Lower leg skin (tissue), 4 donors: ENCODE data around the gene GRM8. TPM values are rescaled to one million over a fixed set of nuclear protein-coding genes. Genes with fewer than 3 reads are reported as not detected.

ENCODE experiments used
- DNase-seq, 2 donors: peaks; one replicate each; pipeline ENCODE4 v3.0.0-alpha.2; 2019; ENCODE audit warnings: low spot score in 2 of 2
- H3K4me3 ChIP-seq: fragments of 200-600 bp; sonication (generic); 2 replicates; pipeline ENCODE4 v1.5.1; 2017; ENCODE audit warnings: mild to moderate bottlenecking, low read depth; ENCODE audit not compliant: poor library complexity, severe bottlenecking
- POLR2A ChIP-seq, 2 donors: fragments of 450-650 bp; IDR thresholded peaks; one replicate each; pipeline ENCODE4 v1.6.1; 2016 to 2017; ENCODE audit warnings: antibody characterized with exemption in 2 of 2, mild to moderate bottlenecking in 1 of 2, moderate library complexity in 1 of 2
- WGBS, 2 donors: methylation state at CpG; one replicate each; pipeline ENCODE4 v1.1.5; 2018; 5-methylcytosine and 5-hydroxymethylcytosine counted together
- intact Hi-C: fragments of 100-400 bp; cut with DNase I; formaldehyde crosslinking; loops from one replicate; pipeline ENCODE4 v1.15.0; 2023; ENCODE audit warnings: low total_unique reads
- total RNA-seq, 4 donors: library from RNA; depleted of rRNA; stranded (reverse); fragments of >200 nt; gene quantifications; one replicate each; pipeline ENCODE4 v1.1.0, GENCODE V29; 2016
- TF ChIP-seq, protein P1 (sequence below), 3 donors: fragments of 450-650 bp; IDR thresholded peaks; one replicate each; pipeline ENCODE4 v1.5.1; 2016; ENCODE audit warnings: antibody characterized with exemption in 3 of 3, mild to moderate bottlenecking in 3 of 3, moderate library complexity in 2 of 3

Gene GRM8
- total RNA-seq, 4 donors from 2014 or later = 0.45 TPM; not detected in 3

- WGBS, 2 donors = 45 to 68% methylated on average over 3 of the region's 3 CpGs
- intact Hi-C loops = no loop called here
- no peak for TF ChIP-seq POLR2A (IDR thresholded peaks at IDR 0.05)
- TF ChIP-seq, protein P1, sequence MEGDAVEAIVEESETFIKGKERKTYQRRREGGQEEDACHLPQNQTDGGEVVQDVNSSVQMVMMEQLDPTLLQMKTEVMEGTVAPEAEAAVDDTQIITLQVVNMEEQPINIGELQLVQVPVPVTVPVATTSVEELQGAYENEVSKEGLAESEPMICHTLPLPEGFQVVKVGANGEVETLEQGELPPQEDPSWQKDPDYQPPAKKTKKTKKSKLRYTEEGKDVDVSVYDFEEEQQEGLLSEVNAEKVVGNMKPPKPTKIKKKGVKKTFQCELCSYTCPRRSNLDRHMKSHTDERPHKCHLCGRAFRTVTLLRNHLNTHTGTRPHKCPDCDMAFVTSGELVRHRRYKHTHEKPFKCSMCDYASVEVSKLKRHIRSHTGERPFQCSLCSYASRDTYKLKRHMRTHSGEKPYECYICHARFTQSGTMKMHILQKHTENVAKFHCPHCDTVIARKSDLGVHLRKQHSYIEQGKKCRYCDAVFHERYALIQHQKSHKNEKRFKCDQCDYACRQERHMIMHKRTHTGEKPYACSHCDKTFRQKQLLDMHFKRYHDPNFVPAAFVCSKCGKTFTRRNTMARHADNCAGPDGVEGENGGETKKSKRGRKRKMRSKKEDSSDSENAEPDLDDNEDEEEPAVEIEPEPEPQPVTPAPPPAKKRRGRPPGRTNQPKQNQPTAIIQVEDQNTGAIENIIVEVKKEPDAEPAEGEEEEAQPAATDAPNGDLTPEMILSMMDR (IDR thresholded peaks at IDR 0.05) = no peak
- no peak overlapping the region for H3K4me3 ChIP-seq
- DNase-seq = no peak
These were observed 646.4 kb downstream of the GRM8 start for GRCh38 chr7:126606331-126606730.

DNA sequence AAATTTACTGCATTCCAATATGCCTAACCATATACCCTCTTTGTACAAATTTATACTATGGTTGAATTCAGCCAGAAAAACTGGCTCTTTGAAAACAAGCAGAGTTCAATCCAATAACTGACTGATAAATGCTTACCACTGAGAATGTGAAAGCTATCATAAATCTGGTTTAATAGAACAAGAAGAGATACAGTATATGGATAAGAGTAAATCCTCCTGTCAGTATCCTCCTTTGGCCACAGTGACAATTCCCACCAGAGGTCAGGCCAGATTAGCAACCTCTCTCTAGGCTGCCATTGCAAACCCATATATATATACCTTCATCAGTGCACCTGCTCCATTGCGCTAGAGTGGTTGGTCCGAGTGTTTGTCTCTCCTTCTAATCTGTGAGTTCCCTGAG is 647.2 kb downstream of the GRM8 start:
- no peak for DNase-seq
- no peak for TF ChIP-seq POLR2A (IDR thresholded peaks at IDR 0.05)
- intact Hi-C loops = no loop called here
- no peak overlapping the region for H3K4me3 ChIP-seq
- 86 to 91% methylated on average over 2 of the region's 2 CpGs for WGBS, 2 donors

DNA sequence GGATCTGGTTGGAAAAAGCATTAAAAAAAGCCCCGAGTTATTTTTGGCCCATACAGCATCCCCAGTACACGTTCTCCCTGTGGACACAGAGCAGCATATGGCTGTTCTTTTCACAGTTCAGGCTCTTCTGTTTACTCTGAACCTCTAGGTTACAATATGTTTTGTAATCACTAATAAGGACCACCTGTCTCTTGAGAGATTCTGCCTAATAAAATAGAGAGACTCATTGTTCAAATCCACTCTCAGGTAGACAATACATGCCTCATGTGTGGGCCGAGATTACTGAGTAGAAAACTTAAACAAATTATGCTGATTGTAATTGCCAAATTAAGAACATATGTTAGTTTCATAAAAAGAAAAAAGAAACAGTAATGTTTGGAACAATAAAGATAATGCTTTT is 647.7 kb downstream of the GRM8 start:
- TF ChIP-seq, protein P1 (IDR thresholded peaks at IDR 0.05) = no peak
- TF ChIP-seq POLR2A (IDR thresholded peaks at IDR 0.05) = no peak
- DNase-seq = no peak
- WGBS, 2 donors = 42 to 54% methylated on average over 3 of the region's 3 CpGs
- no peak overlapping the region for H3K4me3 ChIP-seq
- intact Hi-C loops = no loop called here

GRCh38 chr7:126589068-126589684 is 663.6 kb downstream of the GRM8 start:
- 51 to 63% methylated on average over 6 of the region's 6 CpGs for WGBS, 2 donors
- intact Hi-C loops = no loop called here
- TF ChIP-seq, protein P1 (IDR thresholded peaks at IDR 0.05) = no peak
- no peak for TF ChIP-seq POLR2A (IDR thresholded peaks at IDR 0.05)
- H3K4me3 ChIP-seq = no peak overlapping the region
- no peak for DNase-seq

GRCh38 chr7:126578338-126578737 is 674.4 kb downstream of the GRM8 start:
- no peak overlapping the region for H3K4me3 ChIP-seq
- 70 to 75% methylated on average over 2 of the region's 2 CpGs for WGBS, 2 donors
- TF ChIP-seq POLR2A (IDR thresholded peaks at IDR 0.05) = no peak
- TF ChIP-seq, protein P1 (IDR thresholded peaks at IDR 0.05) = no peak
- no peak for DNase-seq
- intact Hi-C loops = no loop called here

GRCh38 chr7:126574276-126575250 is 678.2 kb downstream of the GRM8 start:
- WGBS, 2 donors = 40 to 42% methylated on average over 6 of the region's 6 CpGs
- TF ChIP-seq, protein P1 (IDR thresholded peaks at IDR 0.05) = no peak
- TF ChIP-seq POLR2A (IDR thresholded peaks at IDR 0.05) = no peak
- DNase-seq = no peak
- H3K4me3 ChIP-seq = no peak overlapping the region
- intact Hi-C loops = no loop called here
